IPS-NIHi7 (cell line): ENCODE measurements around the gene UCN3.

Experiments
- DNase-seq: peaks from one replicate; pipeline ENCODE4 v3.0.0; 2012; ENCODE audit warnings: mixed read lengths; ENCODE audit errors: extremely low spot score

UCN3 gene, protein sequence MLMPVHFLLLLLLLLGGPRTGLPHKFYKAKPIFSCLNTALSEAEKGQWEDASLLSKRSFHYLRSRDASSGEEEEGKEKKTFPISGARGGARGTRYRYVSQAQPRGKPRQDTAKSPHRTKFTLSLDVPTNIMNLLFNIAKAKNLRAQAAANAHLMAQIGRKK

DNA sequence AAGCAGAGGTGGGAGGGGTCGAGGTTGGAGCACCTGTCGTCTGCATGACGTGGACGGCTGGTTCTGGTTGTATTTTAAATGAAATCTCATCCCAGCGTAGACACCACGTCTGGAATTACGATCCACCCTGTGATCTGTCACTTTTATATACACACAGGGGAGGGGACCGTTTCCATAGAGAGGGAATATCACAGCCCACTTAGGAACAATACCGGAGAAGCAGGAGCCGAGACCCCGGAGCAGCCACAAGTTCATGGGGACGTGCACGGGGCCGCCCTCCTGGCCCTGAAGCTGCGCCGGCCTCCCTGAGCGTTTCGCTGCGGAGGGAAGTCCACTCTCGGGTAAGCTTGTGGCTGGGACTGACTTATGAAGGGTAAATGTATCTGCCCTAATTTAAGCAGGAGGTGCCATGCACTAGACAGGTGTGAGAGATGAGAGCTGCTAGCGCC, at the start of gene UCN3:
UCN3 (plus strand) TSS at position 77 of the 449 bp plus-strand sequence. CDS start 8,755 bp downstream, outside the sequence.
- no peak for DNase-seq

DNA sequence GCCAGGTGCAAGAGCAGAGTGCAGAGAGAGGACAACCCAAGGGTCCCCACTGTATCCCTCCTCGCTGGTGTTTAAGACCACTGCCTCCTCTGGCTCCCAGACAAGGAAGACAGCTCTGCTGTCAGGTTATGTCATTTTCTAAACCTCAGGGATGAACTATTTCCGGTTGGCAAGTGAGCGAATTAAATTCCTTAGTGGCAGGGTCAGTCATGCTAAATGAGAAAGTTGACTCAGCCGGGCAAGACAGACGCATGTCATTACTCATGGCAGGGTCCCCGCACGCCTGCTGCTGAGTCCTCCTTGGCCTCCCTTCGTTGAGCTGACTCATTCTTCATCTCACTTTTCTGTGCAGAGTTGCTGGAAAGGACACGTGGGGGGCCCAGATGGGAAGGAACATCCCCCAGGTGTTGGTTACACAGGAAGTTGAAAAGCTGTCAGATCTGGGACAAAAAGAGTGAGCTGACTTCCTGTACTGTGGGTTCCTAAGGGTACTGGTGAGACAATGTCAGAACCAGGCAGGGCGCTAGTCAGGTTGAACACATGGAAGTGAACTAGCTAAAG, 47.1 kb upstream of the UCN3 start:
- no peak for DNase-seq

DNA sequence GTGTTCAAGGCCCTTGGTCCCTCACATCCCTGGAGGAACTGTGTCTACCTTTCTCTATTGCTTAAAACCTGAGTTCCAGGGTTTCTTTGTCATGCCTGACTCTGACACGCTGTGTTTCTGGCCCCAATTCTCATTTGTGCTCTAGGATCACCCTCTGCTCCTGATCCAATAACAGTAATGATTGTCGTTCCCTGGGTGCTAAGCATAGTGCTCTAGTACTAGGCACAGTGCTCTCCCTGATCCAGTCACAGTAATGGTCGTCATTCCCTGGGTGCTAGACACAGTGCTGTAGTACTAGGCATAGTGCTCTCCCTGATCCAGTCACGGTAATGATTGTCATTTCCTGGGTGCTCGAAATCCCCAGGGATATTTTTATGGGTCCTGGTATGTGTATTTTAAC, 46.6 kb upstream of the UCN3 start:
- no peak for DNase-seq

DNA sequence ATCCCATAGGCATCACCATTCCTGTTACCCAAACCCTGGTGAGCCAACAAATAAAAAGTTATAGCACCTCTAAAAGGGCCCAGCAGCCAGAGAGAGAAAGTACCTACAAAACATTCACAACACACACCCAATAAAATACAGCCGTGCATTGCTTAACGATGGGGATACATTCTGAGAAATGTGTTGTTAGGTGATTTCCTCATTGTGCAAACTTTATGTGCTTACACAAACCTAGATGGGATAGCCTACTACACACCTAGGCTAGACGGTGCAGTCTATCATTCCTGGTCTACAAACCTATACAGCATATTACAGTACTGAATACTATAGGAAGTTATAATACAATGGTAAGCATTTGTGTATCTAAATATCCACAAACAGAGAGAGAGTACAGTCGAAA, 44.9 kb upstream of the UCN3 start:
- no peak for DNase-seq

DNA sequence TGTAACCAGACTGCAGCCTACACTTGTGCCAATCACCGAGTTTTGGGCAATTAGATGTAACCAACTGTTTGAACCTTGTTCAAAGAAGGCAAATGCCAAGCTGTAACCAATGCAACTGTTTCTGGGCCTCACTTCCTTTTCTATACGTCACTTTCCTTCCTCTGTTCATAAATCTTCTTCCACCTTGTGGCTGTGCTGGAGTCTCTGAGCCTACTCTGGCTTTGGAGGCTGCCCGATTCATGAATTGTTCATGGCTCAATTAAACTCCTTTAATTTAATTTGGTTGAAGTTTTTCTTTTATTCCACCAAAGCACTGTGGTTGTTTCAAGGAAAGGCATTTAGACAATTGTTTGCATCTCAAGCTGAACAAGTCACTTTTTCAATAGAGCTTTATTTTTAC, 43.5 kb upstream of the UCN3 start:
- no peak for DNase-seq

DNA sequence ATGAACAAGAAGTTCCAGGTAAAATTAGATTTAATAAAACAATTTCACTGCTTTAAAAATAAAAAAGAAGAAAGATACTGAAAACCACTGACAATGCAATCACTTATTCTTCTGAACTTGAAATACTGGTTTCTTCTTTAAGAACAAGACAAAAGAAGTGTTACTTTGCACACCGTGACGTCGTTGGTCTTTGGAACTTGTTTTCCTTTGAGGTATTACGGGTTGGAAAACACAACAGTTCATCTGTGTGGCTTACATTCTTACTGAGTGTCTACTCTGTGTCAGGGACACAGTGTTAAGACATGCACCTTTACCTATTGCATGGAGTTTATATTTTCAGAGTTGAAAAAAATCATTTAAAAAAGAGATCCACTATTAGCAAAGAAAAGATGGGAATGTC, 41.3 kb upstream of the UCN3 start:
- no peak for DNase-seq

DNA sequence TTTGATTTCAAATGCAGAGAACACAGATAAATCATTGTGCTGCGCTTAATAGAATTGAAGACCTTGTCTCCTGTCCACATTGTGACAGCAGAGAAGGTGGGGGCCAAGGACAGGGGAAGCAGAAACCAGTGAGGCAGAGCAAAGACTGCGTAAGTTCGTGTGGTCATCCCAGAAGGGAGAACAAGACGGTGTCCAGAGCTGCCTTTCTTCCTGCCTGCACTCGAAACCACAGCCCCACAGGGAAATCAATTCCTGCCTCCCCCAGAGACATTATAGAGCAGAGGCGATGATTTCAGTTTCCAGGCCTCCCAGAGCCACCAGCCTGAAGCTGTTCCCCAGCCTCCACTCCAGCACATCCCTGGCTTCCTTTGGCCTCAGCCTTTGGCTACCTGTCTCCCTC, 39.7 kb upstream of the UCN3 start:
- DNase-seq = no peak

DNA sequence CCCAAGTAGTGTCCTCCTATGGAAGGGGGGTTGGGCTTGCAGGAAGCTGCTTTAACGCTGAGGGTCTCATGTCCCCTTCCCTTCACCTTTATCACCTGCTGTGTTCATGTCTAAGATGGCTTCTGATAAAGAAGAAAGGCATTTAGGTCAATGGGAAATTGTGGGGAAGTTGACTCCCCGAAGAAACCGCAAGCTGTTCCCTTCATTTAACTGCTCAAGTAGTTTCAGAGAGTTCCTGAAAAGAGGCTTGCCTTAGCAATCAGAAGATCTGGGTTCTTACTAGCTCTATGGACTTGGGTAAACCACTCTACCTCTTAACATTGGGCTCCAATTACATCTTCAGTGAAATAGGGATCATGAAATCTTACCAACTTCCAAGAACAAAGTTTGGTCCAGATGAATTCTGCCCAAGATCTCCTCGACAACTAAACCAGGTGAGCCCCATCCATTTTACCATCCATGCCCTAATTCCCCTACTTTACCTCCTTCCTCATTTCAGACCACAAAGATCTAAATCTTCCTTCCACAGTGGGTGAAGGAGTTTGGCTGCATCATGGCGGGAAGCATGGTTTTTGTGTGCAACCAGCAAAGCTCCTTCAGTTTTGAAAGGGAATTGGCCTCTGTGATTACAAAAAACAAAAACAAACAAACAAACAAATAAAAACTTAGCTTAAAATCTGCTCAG, 30.4 kb upstream of the UCN3 start:
- no peak for DNase-seq

DNA sequence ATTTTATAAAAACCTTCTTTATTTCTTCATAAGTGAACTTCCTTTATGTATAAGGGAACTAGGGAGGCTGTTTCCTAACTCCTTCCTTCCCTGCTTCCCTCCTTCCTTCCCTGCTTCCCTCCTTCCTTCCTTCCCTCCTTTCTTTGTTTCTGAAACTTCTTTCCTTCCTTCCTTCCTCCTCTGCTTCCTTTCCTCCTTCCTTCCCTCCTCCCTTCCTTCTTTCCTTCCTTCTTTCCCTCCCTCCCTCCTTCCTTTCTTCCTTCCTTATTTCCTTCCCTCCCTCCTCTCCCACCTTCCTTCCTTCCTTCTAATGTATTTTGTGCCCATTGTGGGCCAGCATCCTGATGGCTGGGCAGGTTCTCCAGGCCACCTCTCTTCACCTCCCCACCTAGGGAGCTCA, 26.8 kb upstream of the UCN3 start:
- no peak for DNase-seq

DNA sequence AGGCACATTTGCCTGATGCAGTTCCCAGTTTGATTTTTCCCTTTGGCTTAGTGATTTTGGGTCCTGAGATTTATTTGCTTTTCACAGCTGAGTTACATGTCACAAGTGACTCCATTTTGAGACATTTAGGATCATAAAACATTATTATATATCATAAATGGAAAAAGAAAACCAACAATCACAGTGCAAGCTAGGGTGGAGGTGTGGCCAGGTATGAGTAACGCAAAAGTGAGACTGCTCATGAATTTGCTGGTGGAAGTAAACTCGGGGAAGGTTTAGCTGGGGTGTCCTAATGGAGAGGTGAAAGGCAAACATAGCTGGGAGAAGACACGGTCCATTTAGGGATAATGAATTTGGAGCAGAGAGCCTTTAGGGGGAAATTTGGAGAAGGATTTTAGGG, 21.7 kb upstream of the UCN3 start:
- DNase-seq = no peak

DNA sequence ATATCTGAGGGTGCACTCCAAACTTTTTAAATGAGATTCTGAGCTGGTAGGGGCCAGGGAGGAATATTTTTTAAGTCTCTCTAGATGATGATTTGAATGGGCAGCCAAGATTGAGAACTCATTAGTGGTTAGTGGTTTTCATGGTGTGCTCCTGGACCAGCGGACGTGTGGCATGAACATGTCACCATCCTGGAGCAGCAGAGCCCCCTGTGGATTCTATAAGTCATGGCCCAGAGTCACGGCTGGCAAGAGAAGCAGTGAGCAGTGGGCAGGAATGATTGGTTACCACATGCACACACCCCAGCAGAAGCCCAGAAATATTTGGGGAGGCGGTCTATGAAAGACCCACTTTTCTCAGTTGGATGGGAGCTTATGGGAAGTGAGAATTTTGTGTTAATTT, 21.2 kb upstream of the UCN3 start:
- DNase-seq = no peak

DNA sequence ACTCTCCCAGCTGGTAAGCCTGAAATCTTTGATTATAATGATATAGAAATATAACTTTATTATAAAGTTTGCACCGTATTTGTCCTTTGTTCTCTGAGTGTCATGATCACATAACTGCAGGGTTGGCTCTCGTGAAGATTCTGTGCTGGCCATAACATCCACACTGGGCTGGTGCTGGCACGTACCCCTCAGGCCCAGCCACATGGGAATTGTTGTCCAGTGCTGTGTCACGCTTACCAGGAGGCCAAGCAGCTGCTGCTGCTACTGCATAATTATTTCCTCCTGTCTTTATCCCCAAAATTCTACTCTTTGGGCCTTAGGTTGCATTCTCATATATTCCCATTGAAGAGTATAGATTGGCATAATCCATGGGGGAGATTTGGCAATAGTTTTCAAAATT, 20.8 kb upstream of the UCN3 start:
- DNase-seq = no peak

DNA sequence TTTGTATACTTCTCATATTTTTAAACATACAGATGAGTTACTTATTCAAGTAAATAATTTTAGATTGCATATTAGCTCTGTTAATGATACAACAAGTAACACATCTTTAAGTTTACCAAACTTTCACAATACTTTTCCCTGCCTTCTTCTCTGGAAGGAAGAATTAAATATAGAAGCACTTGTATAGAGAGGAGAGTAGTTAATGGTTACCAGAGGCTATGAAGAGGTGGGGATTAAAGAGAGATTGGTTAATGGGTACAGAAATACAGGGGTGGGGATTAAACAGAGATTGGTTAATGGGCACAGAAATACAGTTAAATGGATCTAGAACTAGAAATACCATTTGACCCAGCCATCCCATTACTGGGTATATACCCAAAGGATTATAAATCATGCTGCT, 20.0 kb upstream of the UCN3 start:
- DNase-seq = no peak

DNA sequence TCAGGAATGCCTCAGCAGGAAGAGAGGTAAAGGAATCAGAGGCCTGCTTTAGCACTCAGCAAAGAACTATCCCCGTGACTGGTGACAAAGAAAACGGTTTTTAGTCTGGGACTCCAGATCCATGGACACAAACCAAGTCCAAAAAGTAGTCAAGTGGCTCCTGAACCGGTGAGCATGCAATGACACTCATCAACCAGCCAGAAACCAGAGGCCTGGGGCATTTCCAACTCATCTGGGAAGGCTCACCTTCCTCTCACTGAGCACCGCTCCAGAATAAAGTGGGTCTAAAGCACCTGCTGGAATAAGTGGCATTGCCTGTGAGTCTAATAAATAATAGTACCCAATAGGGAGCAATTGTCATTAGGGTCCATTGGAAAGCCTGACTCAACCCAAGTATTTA, 17.9 kb upstream of the UCN3 start:
- DNase-seq = no peak

DNA sequence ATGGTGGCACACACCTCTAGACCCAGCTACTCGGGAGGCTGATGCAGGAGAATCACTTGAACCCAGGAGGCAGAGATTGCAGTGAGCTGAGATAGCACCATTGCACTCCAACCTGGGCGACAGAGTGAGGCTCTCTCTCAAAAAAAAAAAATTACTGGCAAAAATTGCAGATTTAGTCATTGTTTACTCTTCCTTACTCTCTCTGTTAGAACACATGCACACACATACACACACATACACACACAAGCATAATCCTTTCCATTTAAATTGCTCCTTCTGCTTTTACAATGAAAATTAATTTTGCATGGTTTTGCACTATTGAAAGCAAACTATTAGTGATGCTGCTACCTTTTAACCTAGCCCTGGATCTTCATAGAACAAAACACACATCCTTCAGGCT, 15.4 kb upstream of the UCN3 start:
- DNase-seq = no peak

DNA sequence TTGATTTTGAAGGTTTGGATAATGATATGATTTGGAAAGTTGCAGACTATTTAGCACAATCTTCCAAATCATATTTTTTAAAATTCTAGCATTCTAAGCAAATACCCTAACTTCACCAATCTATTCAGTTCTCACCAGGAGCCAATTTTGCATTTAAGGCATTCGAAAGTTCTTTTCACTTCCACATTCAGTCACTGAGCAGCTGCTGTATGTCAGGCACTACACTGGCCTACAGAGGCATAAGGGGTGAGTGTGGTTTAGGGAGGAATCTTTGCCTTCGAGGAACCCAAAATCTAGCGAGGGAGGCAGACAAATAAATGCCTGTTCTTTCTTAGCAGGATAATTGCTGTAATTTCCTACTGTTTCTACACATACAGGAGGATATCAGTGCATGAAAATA, 10.7 kb upstream of the UCN3 start:
- no peak for DNase-seq

DNA sequence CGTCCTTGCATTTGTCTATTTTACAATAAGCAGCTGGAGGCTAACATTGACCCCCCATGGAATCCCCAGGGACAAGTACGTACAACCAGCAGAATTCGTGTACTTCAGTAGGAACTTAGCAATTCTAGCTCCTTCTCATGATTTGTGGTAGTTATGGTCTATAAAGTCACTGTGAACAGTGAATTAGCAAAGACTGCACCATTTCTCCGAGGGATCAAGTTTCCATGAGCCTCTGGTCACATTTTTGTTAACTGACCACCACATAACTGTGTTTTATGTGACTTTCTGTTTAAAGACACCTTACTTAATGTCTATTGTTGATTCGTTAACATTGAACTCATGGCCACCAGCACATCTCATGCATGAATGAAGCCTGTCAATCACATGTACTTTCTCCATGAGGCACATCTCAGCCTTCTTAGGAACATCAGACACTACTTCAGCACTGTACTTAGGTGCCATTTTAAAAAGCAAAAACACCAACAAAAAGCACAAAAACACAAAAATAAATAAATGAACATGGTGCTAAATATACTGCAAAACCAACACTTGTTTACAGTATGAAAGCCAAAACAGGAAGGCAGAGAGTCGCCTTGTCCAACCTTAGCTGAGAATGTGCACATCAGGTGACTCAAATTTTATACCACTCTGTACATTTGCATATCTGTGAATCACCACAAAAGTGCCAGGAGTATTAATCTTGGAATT, 9.0 kb upstream of the UCN3 start:
- no peak for DNase-seq

DNA sequence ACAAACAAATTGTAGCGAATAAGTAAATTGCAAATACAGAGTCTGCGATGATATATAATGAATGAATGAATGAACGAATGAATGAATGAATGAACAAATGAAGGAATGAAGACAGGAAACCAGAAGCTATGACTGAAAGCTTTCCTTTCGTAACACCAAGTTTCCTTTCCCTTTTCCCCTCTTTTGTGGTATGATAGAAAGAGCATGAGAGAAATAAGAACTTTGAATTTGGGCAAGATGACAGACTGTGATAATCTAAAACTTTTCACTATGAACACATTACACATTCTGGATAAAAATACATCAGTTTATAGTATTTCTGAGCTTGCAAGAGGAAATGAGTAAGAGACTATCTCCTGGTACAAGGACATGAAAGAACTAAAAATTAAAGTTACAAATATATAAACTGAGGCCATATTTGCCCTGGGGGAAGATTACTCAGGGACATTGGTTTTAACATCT, 8.4 kb upstream of the UCN3 start:
- no peak for DNase-seq

DNA sequence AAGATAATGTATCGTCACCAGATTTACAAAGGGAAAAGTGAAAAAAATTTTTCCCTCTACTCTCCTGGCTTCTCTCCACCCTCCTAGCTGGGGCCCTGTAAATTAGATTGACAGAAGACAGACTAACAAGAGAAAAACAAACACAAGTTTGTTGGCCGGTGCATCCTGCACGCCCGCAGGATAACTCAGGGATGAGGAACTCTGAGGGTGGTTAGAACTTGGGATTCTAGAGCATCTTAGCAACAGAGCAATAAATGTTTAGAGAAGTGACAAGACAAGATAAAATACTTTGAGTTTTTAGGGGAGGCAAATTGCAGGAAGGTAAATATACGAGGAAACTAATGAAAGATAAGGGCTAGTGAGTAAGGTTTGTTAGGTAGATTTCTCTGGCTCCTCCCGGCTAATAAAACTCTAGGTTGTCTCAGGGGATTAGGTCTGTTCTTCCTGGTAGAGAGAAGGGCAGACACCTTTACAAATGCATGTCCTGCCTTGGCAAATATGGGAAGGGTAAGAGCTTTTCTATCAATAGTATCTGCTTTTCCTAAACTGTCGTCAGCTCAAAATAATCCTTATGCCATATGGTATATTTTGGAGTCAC, 4.3 kb upstream of the UCN3 start:
- no peak for DNase-seq

DNA sequence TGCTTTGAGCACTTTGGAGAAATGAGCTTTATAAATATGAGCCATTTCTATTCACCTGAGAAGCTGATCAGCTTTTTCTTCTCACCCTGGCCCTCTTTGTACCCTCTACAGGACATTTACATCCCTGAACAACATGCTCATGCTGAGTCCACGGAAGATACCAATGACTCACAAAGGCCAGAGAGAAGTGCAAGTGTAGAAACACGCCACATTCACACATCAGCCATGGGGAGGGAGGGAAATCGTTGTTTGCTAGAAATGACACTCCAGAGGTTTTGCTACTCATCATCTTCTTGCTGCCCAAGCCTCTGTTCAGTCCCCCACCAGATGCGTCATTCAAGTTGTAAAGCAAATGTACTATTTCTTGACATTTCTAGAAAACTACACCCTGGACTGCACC, 2.8 kb upstream of the UCN3 start:
- DNase-seq = no peak

DNA sequence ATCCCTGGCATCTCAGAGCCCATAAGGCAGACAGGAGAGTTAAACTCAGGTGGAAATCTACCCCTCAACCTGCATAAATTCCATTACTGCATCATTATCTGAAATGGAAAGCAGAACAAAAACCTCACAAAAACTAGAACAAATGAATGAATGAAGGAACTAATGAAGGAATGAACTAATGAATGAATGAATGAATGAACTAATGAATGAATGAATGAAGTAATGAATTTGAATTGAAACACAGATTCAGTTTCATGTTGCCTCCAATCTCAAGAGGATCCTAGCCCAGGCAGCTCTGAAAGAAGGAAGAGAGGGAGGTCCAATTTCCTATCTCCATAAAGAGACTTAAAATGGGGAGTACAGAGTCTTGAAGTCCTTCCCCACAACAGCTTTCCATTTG, 1.9 kb upstream of the UCN3 start:
- no peak for DNase-seq

DNA sequence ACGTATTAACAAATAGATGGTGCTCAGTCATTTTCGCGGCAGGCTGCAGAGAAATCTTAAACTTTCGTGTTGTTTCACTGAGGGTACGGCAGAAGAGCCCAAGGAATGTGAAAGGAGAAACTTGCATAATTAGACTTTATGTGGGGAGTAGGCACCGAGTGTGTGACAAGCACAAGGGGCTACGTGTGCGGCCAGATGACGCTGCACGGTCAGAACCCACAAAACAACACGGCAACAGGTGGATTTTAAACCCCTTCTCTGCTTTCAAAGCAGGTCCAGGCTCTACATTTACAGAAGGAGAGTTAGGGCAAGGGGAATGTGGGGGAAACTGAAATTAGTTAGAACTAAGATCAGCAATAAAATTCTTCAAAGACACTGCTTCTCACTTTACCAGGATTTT, 392 bp upstream of the UCN3 start:
- DNase-seq = no peak

DNA sequence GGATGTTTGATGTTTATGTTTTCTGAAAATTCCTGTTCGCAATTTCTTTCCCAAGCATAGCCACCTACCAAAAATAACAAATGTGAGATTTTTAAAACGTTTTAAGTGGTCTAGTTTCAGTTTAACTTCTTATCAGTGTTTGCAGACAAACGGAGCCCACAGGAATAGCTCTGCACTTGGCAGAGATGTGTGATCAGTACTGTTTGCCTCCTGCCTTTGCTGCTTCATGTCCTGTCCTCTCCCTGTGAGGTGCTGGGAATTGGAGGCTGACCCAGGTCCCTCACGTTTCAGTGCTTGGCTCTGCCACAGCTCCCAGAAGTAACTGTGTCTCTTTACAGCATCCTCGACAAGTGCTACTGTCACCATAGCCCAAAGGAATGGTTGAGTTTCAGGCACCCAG, 1.2 kb downstream of the UCN3 start:
- no peak for DNase-seq
